Neural cell (in vitro differentiated cells): Measurements from ENCODE around the gene GIMAP4. TPM values are rescaled to one million over a fixed set of nuclear protein-coding genes. Genes with fewer than 3 reads are reported as not detected.

ENCODE experiments used
- H2AFZ ChIP-seq: fragments of 200-600, 300-800 bp; sonication (generic), shearing (Covaris generic); 2 replicates; pipeline ENCODE4 v1.6.0; 2014; ENCODE audit warnings: low read depth, mild to moderate bottlenecking, antibody characterized with exemption, low read length, moderate library complexity
- H3F3A ChIP-seq: fragments of 200-600 bp; shearing (Covaris generic); 2 replicates; pipeline ENCODE4 v1.6.1; 2016; ENCODE audit warnings: mild to moderate bottlenecking, moderate library complexity, mixed read lengths, antibody characterized with exemption, low read length; ENCODE audit not compliant: insufficient read depth, poor library complexity, severe bottlenecking
- H3K27ac ChIP-seq: fragments of 200-600, 300-800 bp; sonication (generic), shearing (Covaris generic); 2 replicates; pipeline ENCODE4 v1.5.1; 2014; ENCODE audit warnings: mild to moderate bottlenecking, low read length, moderate library complexity
- H3K27me3 ChIP-seq: fragments of 300-800, 200-600 bp; sonication (generic), shearing (Covaris generic); 2 replicates; pipeline ENCODE4 v1.6.0; 2014; ENCODE audit warnings: mild to moderate bottlenecking, low read depth, low read length, moderate library complexity; ENCODE audit not compliant: insufficient read depth
- H3K36me3 ChIP-seq: fragments of 300-800, 200-600 bp; sonication (generic), shearing (Covaris generic); 2 replicates; pipeline ENCODE4 v1.5.1; 2014; ENCODE audit warnings: mild to moderate bottlenecking, antibody characterized with exemption, low read length, moderate library complexity; ENCODE audit not compliant: insufficient read depth
- H3K4me2 ChIP-seq: fragments of 300-800, 200-600 bp; sonication (generic), shearing (Covaris generic); 2 replicates; pipeline ENCODE4 v1.6.0; 2014; ENCODE audit warnings: mild to moderate bottlenecking, low read length
- H3K4me3 ChIP-seq: fragments of 300-800, 200-600 bp; sonication (generic), shearing (Covaris generic); 2 replicates; pipeline ENCODE4 v1.5.1; 2014; ENCODE audit warnings: mild to moderate bottlenecking, low read length, moderate library complexity
- H3K79me2 ChIP-seq: fragments of 200-600 bp; shearing (Covaris generic); replicated peaks from 2 replicates; pipeline ENCODE4 v1.6.0; 2014; ENCODE audit warnings: mild to moderate bottlenecking, low read length, moderate library complexity; ENCODE audit not compliant: insufficient read depth
- H3K9ac ChIP-seq: fragments of 300-800, 200-600 bp; sonication (generic), shearing (Covaris generic); 2 replicates; pipeline ENCODE4 v1.6.1; 2016; ENCODE audit warnings: mild to moderate bottlenecking, low read length, mixed read lengths
- H3K9me2 ChIP-seq: fragments of 200-600 bp; shearing (Covaris generic); 2 replicates; pipeline ENCODE4 v1.6.1; 2016; ENCODE audit warnings: mild to moderate bottlenecking, low read length, mixed read lengths; ENCODE audit not compliant: insufficient read depth
- H3K9me3 ChIP-seq: fragments of 200-600, 300-800 bp; sonication (generic), shearing (Covaris generic); 2 replicates; pipeline ENCODE4 v1.6.1; 2016; ENCODE audit warnings: mild to moderate bottlenecking, mixed run types, low read length, moderate library complexity, mixed read lengths
- H4K20me1 ChIP-seq: fragments of 200-600 bp; shearing (Covaris generic); 2 replicates; pipeline ENCODE4 v1.6.1; 2016; ENCODE audit warnings: mild to moderate bottlenecking, mixed run types; ENCODE audit not compliant: insufficient read depth
- CTCF ChIP-seq: fragments of 450-650 bp; IDR thresholded peaks from 2 replicates; pipeline ENCODE4 v1.5.1; 2014; ENCODE audit warnings: antibody characterized with exemption, mild to moderate bottlenecking, moderate library complexity; ENCODE audit not compliant: poor library complexity, severe bottlenecking
- EP300 ChIP-seq: fragments of 450-650 bp; conservative IDR thresholded peaks from 2 replicates; pipeline ENCODE4 v1.6.1; 2014; ENCODE audit warnings: antibody characterized with exemption, mild to moderate bottlenecking, moderate library complexity; ENCODE audit not compliant: poor library complexity, severe bottlenecking
- EZH2 ChIP-seq: fragments of 200-600, 300-800 bp; shearing (Covaris generic), sonication (generic); IDR thresholded peaks from 2 replicates; pipeline ENCODE4 v1.6.1; 2014; ENCODE audit warnings: antibody characterized with exemption, low read length, borderline replicate concordance, mild to moderate bottlenecking; ENCODE audit not compliant: insufficient read depth, poor library complexity, severe bottlenecking
- MXI1 ChIP-seq: fragments of 450-650 bp; conservative IDR thresholded peaks from 2 replicates; pipeline ENCODE4 v1.6.1; 2014; ENCODE audit warnings: antibody characterized with exemption, mild to moderate bottlenecking; ENCODE audit not compliant: poor library complexity, severe bottlenecking
- POLR2AphosphoS5 ChIP-seq: IDR thresholded peaks from 2 replicates; pipeline ENCODE4 v1.6.1; 2012
- RAD21 ChIP-seq: fragments of 450-650 bp; conservative IDR thresholded peaks from 2 replicates; pipeline ENCODE4 v1.6.1; 2014; ENCODE audit warnings: antibody characterized with exemption, mild to moderate bottlenecking, moderate library complexity
- REST ChIP-seq: IDR thresholded peaks from 2 replicates; pipeline ENCODE4 v1.6.1; 2012; ENCODE audit warnings: borderline replicate concordance
- SMC3 ChIP-seq: fragments of 450-650 bp; conservative IDR thresholded peaks from 2 replicates; pipeline ENCODE4 v1.6.1; 2014; ENCODE audit warnings: antibody characterized with exemption, mild to moderate bottlenecking, moderate library complexity; ENCODE audit not compliant: poor library complexity
- TAF1 ChIP-seq: IDR thresholded peaks from 2 replicates; pipeline ENCODE4 v1.6.1; 2012; ENCODE audit warnings: low read depth
- polyA plus RNA-seq: library from polyadenylated mRNA; depleted of rRNA; stranded (reverse); fragments of >200 nt; gene quantifications from 2 replicates; pipeline ENCODE4 v1.2.3, GENCODE V29; 2014

Gene GIMAP4
- polyA plus RNA-seq, 1 donor from 2014 or later: not detected

- H3K4me3 ChIP-seq: no peak overlapping the region
- H3K79me2 ChIP-seq: no peaks in the 10 kb centered on the region
- H3K9ac ChIP-seq: no peak overlapping the region
- no peak for TF ChIP-seq POLR2AphosphoS5
- TF ChIP-seq RAD21: no peak
- no peak for TF ChIP-seq CTCF
- TF ChIP-seq SMC3: no peak
- no peak for TF ChIP-seq EP300
- TF ChIP-seq REST: no peak
- TF ChIP-seq EZH2: no peak
- TF ChIP-seq TAF1: no peak
- TF ChIP-seq MXI1: no peak
- no peak overlapping the region for H2AFZ ChIP-seq
- no peaks in the 10 kb centered on the region for H3K9me3 ChIP-seq
- H3K27me3 ChIP-seq: no peaks in the 10 kb centered on the region
- H3K36me3 ChIP-seq: no peaks in the 10 kb centered on the region
- H3K4me2 ChIP-seq: no peak overlapping the region
- H3K9me2 ChIP-seq: no peaks in the 10 kb centered on the region
- no peaks in the 10 kb centered on the region for H4K20me1 ChIP-seq
- no peak overlapping the region for H3K27ac ChIP-seq
- no peaks in the 10 kb centered on the region for H3F3A ChIP-seq
Measured at GRCh38 chr7:150587551-150587950, 20.4 kb downstream of the GIMAP4 start.

DNA sequence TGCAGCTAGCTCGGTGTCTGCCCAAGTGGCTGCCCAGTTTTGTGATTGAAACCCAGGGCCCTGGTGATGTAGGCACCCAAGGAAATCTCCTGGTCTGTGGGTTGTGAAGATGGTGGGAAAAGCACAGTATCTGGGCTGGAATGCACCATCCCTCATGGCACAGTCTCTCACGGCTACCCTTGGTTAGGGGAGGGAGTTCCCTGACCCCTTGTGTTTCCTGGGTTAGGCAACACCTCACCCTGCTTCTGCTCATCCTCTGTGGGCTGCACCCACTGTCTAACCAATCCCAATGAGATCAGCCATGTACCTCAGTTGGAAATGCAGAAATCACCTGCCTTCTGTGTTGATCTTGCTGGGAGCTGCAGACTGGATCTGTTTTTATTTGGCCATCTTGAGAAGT, 27.6 kb downstream of the GIMAP4 start:
- H3K27ac ChIP-seq: no peak overlapping the region

DNA sequence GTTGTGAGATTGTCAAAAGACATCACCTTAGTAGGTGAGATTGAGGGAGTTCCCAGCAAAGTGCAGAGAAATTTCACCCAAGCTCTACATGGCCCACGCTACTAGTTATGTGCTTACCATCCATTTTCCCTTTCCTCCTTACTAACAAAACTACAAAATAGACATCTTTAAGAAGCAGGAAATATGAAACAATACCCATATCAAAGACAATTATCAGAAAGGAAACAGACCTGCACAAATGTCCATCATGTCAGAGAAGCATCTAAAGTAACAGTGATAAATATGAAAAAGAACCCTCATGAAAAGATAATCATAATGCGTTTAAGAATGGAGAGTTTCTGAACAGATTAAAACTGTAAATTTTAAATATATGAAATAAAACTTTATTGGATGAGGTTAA, 28.2 kb downstream of the GIMAP4 start:
- Histone ChIP-seq H4K20me1 (no peaks in the 10 kb centered on the region), H3K79me2 (no peaks in the 10 kb centered on the region), H3K9me3 (no peaks in the 10 kb centered on the region), H3K27me3 (no peaks in the 10 kb centered on the region), H3K36me3 (no peaks in the 10 kb centered on the region), H3K4me2 (no peak overlapping the region), H3K9ac (no peak overlapping the region), H3K27ac (no peak overlapping the region), H3K4me3 (no peak overlapping the region), H2AFZ (no peak overlapping the region), H3F3A (no peaks in the 10 kb centered on the region), H3K9me2 (no peaks in the 10 kb centered on the region)
- TF ChIP-seq REST (no peak), CTCF (no peak), RAD21 (no peak), EP300 (no peak), SMC3 (no peak), EZH2 (no peak), MXI1 (no peak), TAF1 (no peak), POLR2AphosphoS5 (no peak)

More for the DNA sequence above, 27.6 kb downstream of the GIMAP4 start:
- no peak overlapping the region for H3K4me3 ChIP-seq
- H3K9ac ChIP-seq: no peak overlapping the region
- no peak overlapping the region for H3K4me2 ChIP-seq
- H3F3A ChIP-seq: no peaks in the 10 kb centered on the region
- H3K9me3 ChIP-seq: no peaks in the 10 kb centered on the region
- no peak overlapping the region for H2AFZ ChIP-seq
- H3K79me2 ChIP-seq: no peaks in the 10 kb centered on the region
- TF ChIP-seq POLR2AphosphoS5: no peak
- no peaks in the 10 kb centered on the region for H4K20me1 ChIP-seq
- H3K36me3 ChIP-seq: no peaks in the 10 kb centered on the region
- no peaks in the 10 kb centered on the region for H3K9me2 ChIP-seq
- no peaks in the 10 kb centered on the region for H3K27me3 ChIP-seq
